Measurements from ENCODE around the gene LCP2. TPM values are rescaled to one million over a fixed set of nuclear protein-coding genes. Genes with fewer than 3 reads are reported as not detected.

The LCP2 gene
- total RNA-seq, 1 donor from 2014 or later: not detected

DNA sequence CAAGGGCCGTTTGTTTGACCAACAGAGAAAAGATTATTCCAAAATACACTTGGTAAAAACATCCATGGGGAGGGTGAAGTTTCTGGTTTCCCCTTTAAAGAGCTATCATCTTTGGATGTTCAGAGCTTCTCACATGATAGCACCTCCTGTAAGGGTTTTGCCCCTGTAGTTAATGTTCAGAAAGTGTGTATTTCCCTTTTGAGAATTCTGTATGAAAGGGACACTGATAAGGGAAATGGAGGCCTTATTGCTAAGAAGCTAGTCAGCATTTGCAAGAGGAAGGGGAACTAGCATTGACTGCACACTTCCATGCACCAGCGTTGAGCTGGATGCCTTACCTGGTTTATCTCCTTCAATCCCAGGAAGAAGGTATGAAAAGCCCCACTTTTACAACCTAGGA is 96.3 kb downstream of the LCP2 start:
- Mint-ChIP-seq H3K4me1 (ENCODE audit: low read depth) (no peaks in the 10 kb centered on the region), H3K36me3 (ENCODE audit: low read depth) (no peaks in the 10 kb centered on the region), H3K27ac (ENCODE audit: unreplicated experiment) (no peak overlapping the region), H3K27me3 (ENCODE audit: low read depth) (peaks cover 41% of the 10 kb centered on the region), H3K9me3 (ENCODE audit: low read depth) (no peaks in the 10 kb centered on the region), H3K4me3 (ENCODE audit: unreplicated experiment) (no peak overlapping the region)
- DNase-seq (ENCODE audit: low spot score): no peak
- TF ChIP-seq, protein P1, sequence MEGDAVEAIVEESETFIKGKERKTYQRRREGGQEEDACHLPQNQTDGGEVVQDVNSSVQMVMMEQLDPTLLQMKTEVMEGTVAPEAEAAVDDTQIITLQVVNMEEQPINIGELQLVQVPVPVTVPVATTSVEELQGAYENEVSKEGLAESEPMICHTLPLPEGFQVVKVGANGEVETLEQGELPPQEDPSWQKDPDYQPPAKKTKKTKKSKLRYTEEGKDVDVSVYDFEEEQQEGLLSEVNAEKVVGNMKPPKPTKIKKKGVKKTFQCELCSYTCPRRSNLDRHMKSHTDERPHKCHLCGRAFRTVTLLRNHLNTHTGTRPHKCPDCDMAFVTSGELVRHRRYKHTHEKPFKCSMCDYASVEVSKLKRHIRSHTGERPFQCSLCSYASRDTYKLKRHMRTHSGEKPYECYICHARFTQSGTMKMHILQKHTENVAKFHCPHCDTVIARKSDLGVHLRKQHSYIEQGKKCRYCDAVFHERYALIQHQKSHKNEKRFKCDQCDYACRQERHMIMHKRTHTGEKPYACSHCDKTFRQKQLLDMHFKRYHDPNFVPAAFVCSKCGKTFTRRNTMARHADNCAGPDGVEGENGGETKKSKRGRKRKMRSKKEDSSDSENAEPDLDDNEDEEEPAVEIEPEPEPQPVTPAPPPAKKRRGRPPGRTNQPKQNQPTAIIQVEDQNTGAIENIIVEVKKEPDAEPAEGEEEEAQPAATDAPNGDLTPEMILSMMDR (IDR thresholded peaks at IDR 0.05): no peak

DNA sequence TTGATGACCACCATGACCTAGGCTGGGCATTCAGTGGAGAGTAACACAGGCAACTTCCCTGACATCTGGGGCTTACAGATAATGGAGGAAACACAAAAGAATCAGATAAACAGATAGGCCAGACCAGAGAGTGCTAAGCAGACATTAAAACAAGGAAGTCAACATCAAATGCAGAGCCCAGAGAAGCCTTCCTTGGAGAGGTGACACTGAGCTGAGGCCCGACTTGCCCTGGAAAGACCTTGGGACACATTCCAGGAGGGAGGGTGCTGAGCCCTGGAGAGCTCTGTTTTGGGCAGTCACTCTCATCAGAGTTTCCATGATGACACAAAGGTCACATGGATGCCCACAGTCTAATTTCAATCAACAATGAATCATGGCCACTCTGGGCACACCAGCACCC is 96.7 kb downstream of the LCP2 start:
- no peak overlapping the region for H3K27ac Mint-ChIP-seq (ENCODE audit: unreplicated experiment)

More for the DNA sequence above, 96.7 kb downstream of the LCP2 start:
- H3K27me3 Mint-ChIP-seq (ENCODE audit: low read depth): peaks cover 41% of the 10 kb centered on the region
- no peak for DNase-seq (ENCODE audit: low spot score)
- H3K4me3 Mint-ChIP-seq (ENCODE audit: unreplicated experiment): no peak overlapping the region
- TF ChIP-seq, protein P1 (IDR thresholded peaks at IDR 0.05): no peak
- no peaks in the 10 kb centered on the region for H3K36me3 Mint-ChIP-seq (ENCODE audit: low read depth)
- no peaks in the 10 kb centered on the region for H3K9me3 Mint-ChIP-seq (ENCODE audit: low read depth)
- H3K4me1 Mint-ChIP-seq (ENCODE audit: low read depth): no peaks in the 10 kb centered on the region

Other genes with a start within 250 kb of the LCP2 start
- not detected in 3 replicates for gene FOXI1, start 191.9 kb downstream of the LCP2 start, total RNA-seq
- not detected in 3 replicates for gene C5orf58, start 64.8 kb downstream of the LCP2 start, total RNA-seq
- 4.3 to 23.2 TPM (median 23.2 TPM) in 3 replicates for gene KCNMB1, start 91.6 kb upstream of the LCP2 start, total RNA-seq
- gene KCNIP1, start 206.2 kb upstream of the LCP2 start, total RNA-seq: 7.7 to 12.0 TPM (median 8.7 TPM) in 3 replicates